Lower lobe of right lung (tissue), 2 donors: ENCODE data around the gene LMNTD2. TPM values are rescaled to one million over a fixed set of nuclear protein-coding genes. Genes with fewer than 3 reads are reported as not detected.

Source experiments
- ATAC-seq, 2 donors: fragments of 200-7000 bp; cut with Tn5 transposase; one replicate each; pipeline ENCODE4 v1.9.1; 2020 to 2022; ENCODE audit warnings: mild to moderate bottlenecking in 2 of 2, moderate library complexity in 2 of 2
- DNase-seq: peaks from one replicate; pipeline ENCODE4 v3.0.0-alpha.2; 2020
- H3K27ac ChIP-seq: fragments of 200-600 bp; one replicate; pipeline ENCODE4 v1.8.0; 2022
- H3K27me3 ChIP-seq: fragments of 200-600 bp; one replicate; pipeline ENCODE4 v1.8.0; 2022; ENCODE audit warnings: low read depth
- H3K36me3 ChIP-seq: fragments of 200-600 bp; one replicate; pipeline ENCODE4 v1.8.0; 2022; ENCODE audit warnings: mild to moderate bottlenecking
- H3K4me1 ChIP-seq: fragments of 200-600 bp; one replicate; pipeline ENCODE4 v1.8.0; 2022
- H3K4me3 ChIP-seq: fragments of 200-600 bp; one replicate; pipeline ENCODE4 v1.8.0; 2022; ENCODE audit warnings: mild to moderate bottlenecking
- H3K9me3 ChIP-seq: fragments of 200-600 bp; one replicate; pipeline ENCODE4 v1.8.0; 2022
- intact Hi-C: fragments of 100-400 bp; cut with DNase I; formaldehyde crosslinking; loops from one replicate; pipeline ENCODE4 v1.11.0; 2022
- total RNA-seq: library from RNA; stranded (reverse); fragmentation: NEBNext Ultra II Directional; extraction: Animal tissue kit (Norgen Biotek cat#: 25700); gene quantifications from one replicate; pipeline ENCODE4 v1.2.1, GENCODE V29; 2021
- TF ChIP-seq, protein P1 (sequence below): fragments of 200-600 bp; IDR thresholded peaks from one replicate; pipeline ENCODE4 v1.8.0; 2022; ENCODE audit warnings: antibody characterized with exemption, mild to moderate bottlenecking
- donor health status: DM: no; HTN: yes; CAD: no; lungs with severe emphysema.

The LMNTD2 gene
- total RNA-seq, 1 donor from 2014 or later = 6.0 TPM

DNA sequence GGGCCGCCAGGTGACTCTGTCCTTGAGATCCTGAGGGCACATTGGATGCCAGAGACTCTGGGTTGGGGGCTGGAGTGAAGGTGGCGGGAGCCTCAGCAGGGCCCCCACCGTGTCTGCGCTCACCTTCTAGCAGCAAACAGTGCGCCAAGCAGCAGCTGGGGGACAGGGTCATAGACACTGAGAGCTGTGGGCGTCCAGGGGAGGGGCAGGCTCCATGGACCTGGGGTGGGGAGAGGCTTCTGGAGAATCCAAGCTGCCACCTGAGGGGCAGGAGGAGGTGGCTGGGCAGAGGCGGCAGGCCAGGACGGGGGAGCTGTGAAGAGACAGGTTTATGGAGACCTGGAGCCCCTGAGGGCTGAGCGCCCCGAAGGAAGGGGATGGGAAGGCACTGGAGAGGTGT, 23.7 kb upstream of the LMNTD2 start:
- Histone ChIP-seq H3K4me1 (peaks cover 26% of the 10 kb centered on the region), H3K9me3 (no peaks in the 10 kb centered on the region), H3K27me3 (no peaks in the 10 kb centered on the region), H3K27ac (no peak overlapping the region), H3K4me3 (no peak overlapping the region), H3K36me3 (peaks cover 70% of the 10 kb centered on the region)
- ATAC-seq (no peak), DNase-seq (no peak)
- TF ChIP-seq, protein P1, sequence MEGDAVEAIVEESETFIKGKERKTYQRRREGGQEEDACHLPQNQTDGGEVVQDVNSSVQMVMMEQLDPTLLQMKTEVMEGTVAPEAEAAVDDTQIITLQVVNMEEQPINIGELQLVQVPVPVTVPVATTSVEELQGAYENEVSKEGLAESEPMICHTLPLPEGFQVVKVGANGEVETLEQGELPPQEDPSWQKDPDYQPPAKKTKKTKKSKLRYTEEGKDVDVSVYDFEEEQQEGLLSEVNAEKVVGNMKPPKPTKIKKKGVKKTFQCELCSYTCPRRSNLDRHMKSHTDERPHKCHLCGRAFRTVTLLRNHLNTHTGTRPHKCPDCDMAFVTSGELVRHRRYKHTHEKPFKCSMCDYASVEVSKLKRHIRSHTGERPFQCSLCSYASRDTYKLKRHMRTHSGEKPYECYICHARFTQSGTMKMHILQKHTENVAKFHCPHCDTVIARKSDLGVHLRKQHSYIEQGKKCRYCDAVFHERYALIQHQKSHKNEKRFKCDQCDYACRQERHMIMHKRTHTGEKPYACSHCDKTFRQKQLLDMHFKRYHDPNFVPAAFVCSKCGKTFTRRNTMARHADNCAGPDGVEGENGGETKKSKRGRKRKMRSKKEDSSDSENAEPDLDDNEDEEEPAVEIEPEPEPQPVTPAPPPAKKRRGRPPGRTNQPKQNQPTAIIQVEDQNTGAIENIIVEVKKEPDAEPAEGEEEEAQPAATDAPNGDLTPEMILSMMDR = no peak
- intact Hi-C loops = no loop called here

GRCh38 chr11:581752-582151, 21.2 kb upstream of the LMNTD2 start:
- ATAC-seq = no peak
- Histone ChIP-seq H3K9me3 (no peaks in the 10 kb centered on the region), H3K4me1 (peaks cover 40% of the 10 kb centered on the region), H3K27me3 (no peaks in the 10 kb centered on the region), H3K36me3 (peaks cover 45% of the 10 kb centered on the region), H3K4me3 (no peak overlapping the region), H3K27ac (no peak overlapping the region)
- no peak for DNase-seq
- intact Hi-C loops = no loop called here
- TF ChIP-seq, protein P1 = no peak

DNA sequence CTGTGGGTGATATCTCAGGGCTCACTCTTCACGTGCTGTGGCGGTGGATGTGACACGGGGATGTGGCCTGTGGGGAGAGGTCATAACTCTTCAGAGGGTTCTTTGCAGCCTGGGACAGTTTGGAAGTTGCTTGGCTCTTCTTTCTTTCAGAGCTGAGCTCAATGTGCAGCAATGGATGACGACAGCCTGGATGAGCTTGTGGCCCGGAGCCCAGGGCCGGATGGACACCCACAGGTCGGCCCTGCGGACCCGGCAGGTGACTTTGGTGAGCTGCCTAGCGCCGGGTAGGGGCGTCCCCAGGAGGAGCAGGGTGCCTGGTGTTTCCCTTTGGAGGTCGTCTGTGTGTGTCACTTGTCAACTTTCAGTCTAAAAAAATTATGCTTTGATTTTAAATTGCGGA, 20.8 kb upstream of the LMNTD2 start:
- Histone ChIP-seq H3K36me3 (peaks cover 41% of the 10 kb centered on the region), H3K4me1 (peaks cover 40% of the 10 kb centered on the region), H3K4me3 (no peak overlapping the region), H3K9me3 (no peaks in the 10 kb centered on the region), H3K27me3 (no peaks in the 10 kb centered on the region), H3K27ac (no peak overlapping the region)
- no peak for ATAC-seq
- intact Hi-C loops = no loop called here
- DNase-seq = no peak
- TF ChIP-seq, protein P1 = no peak

DNA sequence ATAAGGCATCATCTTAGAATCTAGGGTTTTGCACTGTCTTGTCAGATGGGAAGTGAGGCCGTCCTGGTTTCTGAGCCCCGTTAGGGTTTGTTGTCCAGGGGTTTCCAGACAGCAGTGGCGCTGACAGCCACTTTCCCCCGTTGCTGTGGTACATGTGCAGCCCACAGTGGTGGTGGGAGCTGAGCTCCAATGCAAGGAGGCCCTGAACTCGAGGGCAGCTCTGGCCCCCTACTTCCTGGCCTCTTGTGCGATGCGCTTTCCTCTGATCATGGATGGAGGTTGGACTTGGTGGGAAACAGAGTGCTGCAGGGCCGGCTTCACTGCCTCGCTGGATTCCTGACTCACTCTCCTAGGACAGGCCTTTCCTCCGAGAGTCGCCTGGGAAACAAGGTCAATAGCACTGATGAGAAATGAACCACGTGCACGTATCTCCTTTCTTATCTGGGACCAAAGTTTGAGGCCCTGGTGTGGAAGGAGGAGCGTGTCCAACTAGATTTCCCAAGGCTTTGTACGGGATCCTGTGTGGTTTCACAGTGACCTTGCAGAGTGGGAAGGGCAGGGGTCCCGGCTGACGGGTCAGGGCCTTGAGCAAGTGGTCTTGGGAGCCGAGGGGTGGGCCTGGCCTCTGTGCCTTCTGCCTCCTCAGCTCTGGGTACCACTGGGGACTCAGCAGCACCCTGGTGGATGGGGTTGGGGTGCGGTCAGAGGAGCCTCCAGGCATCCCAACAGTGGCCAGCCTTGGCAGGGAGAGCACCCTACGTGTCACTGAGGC, 19.5 kb upstream of the LMNTD2 start:
- DNase-seq = no peak
- H3K27me3 ChIP-seq = no peaks in the 10 kb centered on the region
- H3K4me3 ChIP-seq = no peak overlapping the region

DNA sequence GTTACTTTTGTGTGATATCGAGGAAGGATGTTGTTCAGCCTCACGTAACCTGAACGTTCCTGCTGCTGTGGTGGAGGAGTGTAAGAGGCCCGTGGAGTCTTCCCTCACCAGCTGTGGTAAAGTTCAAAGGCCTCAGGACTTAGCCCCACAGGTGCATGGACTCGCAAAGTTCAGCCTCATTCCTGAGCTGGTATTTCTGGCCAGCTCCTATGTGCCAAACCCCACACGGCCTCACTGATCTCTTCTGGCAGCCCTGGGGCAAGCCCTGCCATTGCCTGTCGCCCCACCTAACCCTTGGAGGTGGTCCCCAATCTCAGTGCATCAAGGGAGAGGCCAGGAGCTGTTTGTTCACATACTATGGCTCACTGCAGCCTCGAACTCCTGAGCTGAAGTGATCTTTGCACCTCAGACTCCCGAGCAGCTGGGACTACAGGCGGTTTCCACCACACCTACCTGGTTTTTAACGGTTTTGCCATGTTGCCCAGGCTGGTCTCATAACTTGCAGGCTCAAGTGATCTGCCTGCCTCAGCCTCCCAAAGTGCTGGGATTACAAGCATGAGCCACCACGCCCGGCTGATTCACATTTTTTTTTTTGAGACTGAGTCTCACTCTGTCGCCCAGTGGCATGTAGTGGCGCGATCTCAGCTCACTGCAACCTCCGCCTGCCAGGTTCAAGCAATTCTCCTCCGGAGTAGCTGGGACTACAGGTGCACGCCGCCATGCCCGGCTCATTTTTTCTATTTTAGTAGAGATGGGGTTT, 17.9 kb upstream of the LMNTD2 start:
- ATAC-seq (no peak), DNase-seq (no peak)
- H3K36me3 ChIP-seq = peaks cover 19% of the 10 kb centered on the region
- TF ChIP-seq, protein P1 = no peak
- intact Hi-C loops = no loop called here
- no peaks in the 10 kb centered on the region for H3K9me3 ChIP-seq
- H3K4me1 ChIP-seq = peaks cover 58% of the 10 kb centered on the region
- H3K4me3 ChIP-seq = no peak overlapping the region
- H3K27me3 ChIP-seq = no peaks in the 10 kb centered on the region
- no peak overlapping the region for H3K27ac ChIP-seq

More for the DNA sequence above, 19.5 kb upstream of the LMNTD2 start:
- ATAC-seq = no peak
- intact Hi-C loops = no loop called here
- peaks cover 35% of the 10 kb centered on the region for H3K36me3 ChIP-seq
- no peaks in the 10 kb centered on the region for H3K9me3 ChIP-seq
- TF ChIP-seq, protein P1 = no peak
- H3K27ac ChIP-seq = no peak overlapping the region
- H3K4me1 ChIP-seq = peaks cover 45% of the 10 kb centered on the region
